Measurements from ENCODE around the gene DLL4.

Gene DLL4

GRCh38 chr15:40906991-40907802, 21.9 kb upstream of the DLL4 start:
- DNase-seq = peak; percentile 77

- DNase-seq = no peak
Observed at GRCh38 chr15:40908095-40908494, 21.0 kb upstream of the DLL4 start.

- peak; percentile 13 for DNase-seq
Observed at GRCh38 chr15:40909662-40910630, 19.2 kb upstream of the DLL4 start.

- DNase-seq = peak; percentile 34
Observed at GRCh38 chr15:40911141-40911540, 18.0 kb upstream of the DLL4 start.

- DNase-seq = no peak
Observed at GRCh38 chr15:40911693-40912092, 17.4 kb upstream of the DLL4 start.

GRCh38 chr15:40912478-40912877, 16.7 kb upstream of the DLL4 start:
- no peak for DNase-seq

GRCh38 chr15:40914013-40914412, 15.1 kb upstream of the DLL4 start:
- no peak for DNase-seq

- no peak for DNase-seq
Observed at GRCh38 chr15:40914486-40914885, 14.7 kb upstream of the DLL4 start.

GRCh38 chr15:40915116-40915661, 14.0 kb upstream of the DLL4 start:
- no peak for DNase-seq

GRCh38 chr15:40915679-40916078, 13.5 kb upstream of the DLL4 start:
- no peak for DNase-seq

GRCh38 chr15:40917585-40917984, 11.6 kb upstream of the DLL4 start:
- no peak for DNase-seq

GRCh38 chr15:40918146-40918798, 10.9 kb upstream of the DLL4 start:
- peak; percentile 28 for DNase-seq

- DNase-seq = peak; percentile 28
Observed at GRCh38 chr15:40918799-40919392, 10.2 kb upstream of the DLL4 start.

- no peak for DNase-seq
Observed at GRCh38 chr15:40921949-40922607, 7.1 kb upstream of the DLL4 start.

GRCh38 chr15:40922608-40923005, 6.5 kb upstream of the DLL4 start:
- no peak for DNase-seq

GRCh38 chr15:40923551-40923950, 5.6 kb upstream of the DLL4 start:
- no peak for DNase-seq

GRCh38 chr15:40925495-40925862, 3.7 kb upstream of the DLL4 start:
- DNase-seq = no peak

- peak; percentile 50 for DNase-seq
Observed at GRCh38 chr15:40925863-40926658, 3.1 kb upstream of the DLL4 start.

GRCh38 chr15:40926659-40927494, 2.3 kb upstream of the DLL4 start:
- DNase-seq = peak; percentile 11

GRCh38 chr15:40927495-40927872, 1.7 kb upstream of the DLL4 start:
- DNase-seq = peak; percentile 41

Data from femur (tissue), 1 donor.